Heart left ventricle (tissue), 13 donors: ENCODE results near the gene ORM1.

Source experiments
- POLR2A ChIP-seq, 2 donors: fragments of 450-650 bp; IDR thresholded peaks; one replicate each; pipeline ENCODE4 v1.6.1; 2017; ENCODE audit warnings: antibody characterized with exemption in 2 of 2, mild to moderate bottlenecking in 2 of 2, moderate library complexity in 2 of 2
- TF ChIP-seq, protein P1 (sequence below), 12 donors: fragments of 200-600 bp; sonication (generic) in 4 of 12; IDR thresholded peaks; one replicate each; pipeline versions ENCODE4 v1.5.0 to v1.8.0; 2018 to 2022; ENCODE audit warnings: antibody characterized with exemption in 12 of 12, mild to moderate bottlenecking in 5 of 12
- donor health status: ischemic (EF 13 %, LVEDD 7.1; RV severe dilation, severe dysfunction).
- donor health status: DM: no; HTN: yes; CAD: no.
- donor health status: DM: no; HTN: no; CAD: no.
- donor health status: ischemic (EF 25% LVEDD 6.9; RV normal size, moderate dysfunction).
- donor health status: ischemic (EF 25% LVEDD 5.7; RV mildly dilated, moderate dysfunction).
- donor health status: ischemic (EF 35%, LVEDD 5.7; RV mildly dilated, moderate dysfunction).
- donor health status: nonischemic (EF 11% LVEDD 7.7; RV severe dilation, severe dysfunction).
- donor health status: DM: yes; HTN: yes; CAD: no.
- donor health status: PGD.
- donor health status: ischemic (EF 29% LVEDD 5.4; RV normal size, mild dysfunction).
- donor health status: nonischemic (EF 23%, LVEDD 6.1; RV moderate dilation, normal function).

DNA sequence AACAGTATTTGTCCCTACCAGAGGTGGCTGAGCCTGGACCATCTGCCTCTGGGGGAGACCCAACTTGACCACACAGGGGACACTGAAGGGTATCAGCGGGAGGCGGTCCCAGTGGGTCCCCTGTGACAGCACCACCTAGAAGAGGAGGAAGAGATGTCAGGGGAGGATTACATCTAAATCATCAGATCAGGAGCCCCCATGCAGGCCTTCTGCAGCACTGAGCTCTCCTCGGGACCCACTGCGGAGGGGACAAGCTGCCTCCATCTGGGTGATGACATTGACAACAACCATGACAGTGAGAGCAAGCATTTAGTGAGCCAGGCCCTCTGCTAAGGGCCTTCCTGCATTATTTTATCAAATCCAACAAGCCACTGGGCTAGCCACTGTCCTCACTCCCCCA is 19.1 kb downstream of the ORM1 start:
- TF ChIP-seq POLR2A (IDR thresholded peaks at IDR 0.05) = no peak
- TF ChIP-seq, protein P1, sequence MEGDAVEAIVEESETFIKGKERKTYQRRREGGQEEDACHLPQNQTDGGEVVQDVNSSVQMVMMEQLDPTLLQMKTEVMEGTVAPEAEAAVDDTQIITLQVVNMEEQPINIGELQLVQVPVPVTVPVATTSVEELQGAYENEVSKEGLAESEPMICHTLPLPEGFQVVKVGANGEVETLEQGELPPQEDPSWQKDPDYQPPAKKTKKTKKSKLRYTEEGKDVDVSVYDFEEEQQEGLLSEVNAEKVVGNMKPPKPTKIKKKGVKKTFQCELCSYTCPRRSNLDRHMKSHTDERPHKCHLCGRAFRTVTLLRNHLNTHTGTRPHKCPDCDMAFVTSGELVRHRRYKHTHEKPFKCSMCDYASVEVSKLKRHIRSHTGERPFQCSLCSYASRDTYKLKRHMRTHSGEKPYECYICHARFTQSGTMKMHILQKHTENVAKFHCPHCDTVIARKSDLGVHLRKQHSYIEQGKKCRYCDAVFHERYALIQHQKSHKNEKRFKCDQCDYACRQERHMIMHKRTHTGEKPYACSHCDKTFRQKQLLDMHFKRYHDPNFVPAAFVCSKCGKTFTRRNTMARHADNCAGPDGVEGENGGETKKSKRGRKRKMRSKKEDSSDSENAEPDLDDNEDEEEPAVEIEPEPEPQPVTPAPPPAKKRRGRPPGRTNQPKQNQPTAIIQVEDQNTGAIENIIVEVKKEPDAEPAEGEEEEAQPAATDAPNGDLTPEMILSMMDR (IDR thresholded peaks at IDR 0.05) = no peak
